Keratinocyte (primary cell): ENCODE results near the gene GALNS. TPM values are rescaled to one million over a fixed set of nuclear protein-coding genes. Genes with fewer than 3 reads are reported as not detected.

Source experiments
- DNase-seq: peaks from one replicate; pipeline ENCODE4 v3.0.0-alpha.2; 2011; ENCODE audit warnings: low read depth, missing footprints, low spot score
- FAIRE-seq: peaks from 2 replicates; lab custom pipeline; 2011; peaks lifted over from hg19 to GRCh38; lab: Jason Lieb, UNC
- H2AFZ ChIP-seq: 2 replicates; pipeline ENCODE4 v1.6.0; 2012; ENCODE audit warnings: low read length, control low read depth, inconsistent platforms; ENCODE audit not compliant: control insufficient read depth
- H3K27ac ChIP-seq: 2 replicates; pipeline ENCODE4 v1.5.1; 2011; ENCODE audit warnings: low read length; ENCODE audit not compliant: control insufficient read depth, insufficient read depth
- H3K27me3 ChIP-seq: 3 replicates; pipeline ENCODE4 v1.6.0; 2011; ENCODE audit warnings: low read length; ENCODE audit not compliant: control insufficient read depth, insufficient read depth; ENCODE audit errors: extremely low read depth
- H3K36me3 ChIP-seq, 2 experiments: 2 replicates in 1 of 2; 3 replicates in 1 of 2; pipeline ENCODE4 v1.5.1; 2011; ENCODE audit warnings: low read length in 2 of 2, mild to moderate bottlenecking in 1 of 2; ENCODE audit not compliant: control insufficient read depth in 2 of 2, insufficient read depth in 2 of 2; ENCODE audit errors: extremely low read depth in 1 of 2
- H3K4me1 ChIP-seq: 3 replicates; pipeline ENCODE4 v1.5.1; 2011; ENCODE audit warnings: low read length; ENCODE audit not compliant: control insufficient read depth, insufficient read depth; ENCODE audit errors: extremely low read depth
- H3K4me2 ChIP-seq: 3 replicates; pipeline ENCODE4 v1.6.0; 2011; ENCODE audit warnings: low read depth, low read length; ENCODE audit not compliant: control insufficient read depth, insufficient read depth; ENCODE audit errors: extremely low read depth
- H3K4me3 ChIP-seq, 3 experiments: fragments of 200-600 bp in 1 of 3; sonication (generic) in 1 of 3; 2 replicates in 2 of 3; 3 replicates in 1 of 3; pipeline ENCODE4 v1.5.1; 2011 to 2016; ENCODE audit warnings: low read length in 3 of 3, mild to moderate bottlenecking in 3 of 3, control low read depth in 2 of 3, inconsistent platforms in 1 of 3, low read depth in 1 of 3, mixed read lengths in 1 of 3, mixed run types in 1 of 3, moderate library complexity in 1 of 3; ENCODE audit not compliant: control insufficient read depth in 2 of 3, insufficient read depth in 2 of 3; ENCODE audit errors: extremely low read depth in 1 of 3
- H3K79me2 ChIP-seq: 2 replicates; pipeline ENCODE4 v1.6.0; 2012; ENCODE audit warnings: low read length; ENCODE audit not compliant: control insufficient read depth, insufficient read depth
- H3K9ac ChIP-seq: 3 replicates; pipeline ENCODE4 v1.6.0; 2011; ENCODE audit warnings: low read length; ENCODE audit not compliant: control insufficient read depth, insufficient read depth; ENCODE audit errors: extremely low read depth
- H3K9me1 ChIP-seq: 3 replicates; pipeline ENCODE4 v1.6.0; 2011; ENCODE audit warnings: low read length; ENCODE audit not compliant: control insufficient read depth, insufficient read depth; ENCODE audit errors: extremely low read depth
- H3K9me3 ChIP-seq: 2 replicates; pipeline ENCODE4 v1.5.1; 2012; ENCODE audit warnings: low read depth, low read length; ENCODE audit not compliant: control insufficient read depth
- H4K20me1 ChIP-seq: 3 replicates; pipeline ENCODE4 v1.6.0; 2011; ENCODE audit warnings: low read length; ENCODE audit not compliant: control insufficient read depth, insufficient read depth; ENCODE audit errors: extremely low read depth
- EZH2 ChIP-seq: IDR thresholded peaks from one replicate; pipeline ENCODE4 v1.6.1; 2012; ENCODE audit warnings: inconsistent platforms, mild to moderate bottlenecking, low read length, moderate library complexity
- dilution Hi-C: fragments of 300-500 bp; cut with MboI; formaldehyde crosslinking; loops from one replicate; pipeline ENCODE4 v1.7.0; 2020; ENCODE audit warnings: low sequenced_read_pairs; ENCODE audit not compliant: extremely low pct_ligation_motif_present
- polyA plus RNA-seq, 5 experiments: library from polyadenylated mRNA; depleted of rRNA in 3 of 5; stranded (reverse) in 3 of 5; stranded (forward) in 1 of 5; unstranded in 1 of 5; fragments of >200 nt; gene quantifications; 1 replicate in 1 of 5; 2 replicates in 3 of 5; 3 replicates in 1 of 5; pipeline versions ENCODE4 v1.2.1 to v1.2.3, GENCODE V29; 2011 to 2012; ENCODE audit warnings: missing spikeins in 2 of 5, low read depth in 1 of 5, low replicate concordance in 1 of 5
- TF ChIP-seq, protein P1 (sequence below), 3 experiments: IDR thresholded peaks in 1 of 3; conservative IDR thresholded peaks in 1 of 3; optimal IDR thresholded peaks in 1 of 3; 2 replicates in 2 of 3; 3 replicates in 1 of 3; pipeline versions ENCODE3 to v1.5.1; 2011; ENCODE audit warnings: low read length in 3 of 3, mild to moderate bottlenecking in 3 of 3, moderate library complexity in 2 of 3, control low read depth in 1 of 3, inconsistent platforms in 1 of 3; ENCODE audit not compliant: insufficient read depth in 2 of 3; ENCODE audit errors: extremely low read depth in 1 of 3

Gene GALNS
- polyA plus RNA-seq, 1 donor (not counting 4 experiments of a cell fraction or from before 2014, with no cell fraction given): 8.3 TPM

DNA sequence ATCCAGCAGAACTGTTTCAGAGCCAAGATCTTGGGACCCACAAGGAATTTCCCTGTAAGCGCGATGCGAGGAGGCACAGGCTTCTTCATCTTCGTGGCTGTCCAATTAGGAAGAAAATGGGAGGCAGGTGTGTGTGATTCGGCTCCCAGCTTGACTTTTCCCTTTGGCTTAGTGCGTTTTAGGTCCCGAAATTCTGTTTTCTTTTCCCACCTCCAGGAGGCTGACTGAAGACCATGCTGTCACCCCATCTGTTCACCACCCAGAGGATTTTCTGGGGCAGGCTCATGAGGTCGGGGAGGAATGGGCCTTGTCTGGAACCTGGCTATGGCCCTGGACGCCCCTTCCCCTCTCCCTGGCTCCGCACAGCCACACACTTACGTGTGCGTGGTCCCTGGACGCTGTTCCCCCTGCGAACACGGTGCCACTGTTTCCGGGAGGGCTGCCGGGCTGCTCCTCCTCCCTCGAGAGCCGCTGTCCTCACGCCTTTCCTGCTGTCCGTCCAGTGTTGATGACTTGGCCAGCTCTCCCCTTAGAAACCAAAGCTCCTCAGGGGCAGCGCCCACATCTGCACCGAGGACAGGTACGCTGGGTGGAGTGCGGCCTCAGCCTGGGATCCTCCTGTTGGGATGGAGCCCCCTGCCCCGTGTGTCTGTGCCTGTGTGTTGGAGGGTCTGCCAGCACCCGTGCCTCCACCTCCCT is 12.4 kb upstream of the GALNS start:
- H3K9ac ChIP-seq: no peak overlapping the region
- dilution Hi-C loops: no loop called here
- H3K4me3 ChIP-seq: no peak overlapping the region
- H3K36me3 ChIP-seq: no peaks in the 10 kb centered on the region
- H3K9me3 ChIP-seq: no peaks in the 10 kb centered on the region
- no peaks in the 10 kb centered on the region for H3K79me2 ChIP-seq
- no peaks in the 10 kb centered on the region for H3K4me1 ChIP-seq
- no peaks in the 10 kb centered on the region for H4K20me1 ChIP-seq
- TF ChIP-seq, protein P1, sequence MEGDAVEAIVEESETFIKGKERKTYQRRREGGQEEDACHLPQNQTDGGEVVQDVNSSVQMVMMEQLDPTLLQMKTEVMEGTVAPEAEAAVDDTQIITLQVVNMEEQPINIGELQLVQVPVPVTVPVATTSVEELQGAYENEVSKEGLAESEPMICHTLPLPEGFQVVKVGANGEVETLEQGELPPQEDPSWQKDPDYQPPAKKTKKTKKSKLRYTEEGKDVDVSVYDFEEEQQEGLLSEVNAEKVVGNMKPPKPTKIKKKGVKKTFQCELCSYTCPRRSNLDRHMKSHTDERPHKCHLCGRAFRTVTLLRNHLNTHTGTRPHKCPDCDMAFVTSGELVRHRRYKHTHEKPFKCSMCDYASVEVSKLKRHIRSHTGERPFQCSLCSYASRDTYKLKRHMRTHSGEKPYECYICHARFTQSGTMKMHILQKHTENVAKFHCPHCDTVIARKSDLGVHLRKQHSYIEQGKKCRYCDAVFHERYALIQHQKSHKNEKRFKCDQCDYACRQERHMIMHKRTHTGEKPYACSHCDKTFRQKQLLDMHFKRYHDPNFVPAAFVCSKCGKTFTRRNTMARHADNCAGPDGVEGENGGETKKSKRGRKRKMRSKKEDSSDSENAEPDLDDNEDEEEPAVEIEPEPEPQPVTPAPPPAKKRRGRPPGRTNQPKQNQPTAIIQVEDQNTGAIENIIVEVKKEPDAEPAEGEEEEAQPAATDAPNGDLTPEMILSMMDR (optimal IDR thresholded peaks at IDR 0.05 in 1 of 3, IDR thresholded peaks at IDR 0.05 in 1 of 3, conservative IDR thresholded peaks at IDR 0.05 in 1 of 3; ENCODE audit: extremely low read depth in 1 of 3, insufficient read depth in 2 of 3, low read length in 3 of 3): no peak
- FAIRE-seq (no peak), DNase-seq (no peak)
- H3K27ac ChIP-seq: no peak overlapping the region
- no peak overlapping the region for H3K4me2 ChIP-seq
- no peaks in the 10 kb centered on the region for H3K9me1 ChIP-seq
- no peak overlapping the region for H2AFZ ChIP-seq
- H3K27me3 ChIP-seq: peaks cover 43% of the 10 kb centered on the region

DNA sequence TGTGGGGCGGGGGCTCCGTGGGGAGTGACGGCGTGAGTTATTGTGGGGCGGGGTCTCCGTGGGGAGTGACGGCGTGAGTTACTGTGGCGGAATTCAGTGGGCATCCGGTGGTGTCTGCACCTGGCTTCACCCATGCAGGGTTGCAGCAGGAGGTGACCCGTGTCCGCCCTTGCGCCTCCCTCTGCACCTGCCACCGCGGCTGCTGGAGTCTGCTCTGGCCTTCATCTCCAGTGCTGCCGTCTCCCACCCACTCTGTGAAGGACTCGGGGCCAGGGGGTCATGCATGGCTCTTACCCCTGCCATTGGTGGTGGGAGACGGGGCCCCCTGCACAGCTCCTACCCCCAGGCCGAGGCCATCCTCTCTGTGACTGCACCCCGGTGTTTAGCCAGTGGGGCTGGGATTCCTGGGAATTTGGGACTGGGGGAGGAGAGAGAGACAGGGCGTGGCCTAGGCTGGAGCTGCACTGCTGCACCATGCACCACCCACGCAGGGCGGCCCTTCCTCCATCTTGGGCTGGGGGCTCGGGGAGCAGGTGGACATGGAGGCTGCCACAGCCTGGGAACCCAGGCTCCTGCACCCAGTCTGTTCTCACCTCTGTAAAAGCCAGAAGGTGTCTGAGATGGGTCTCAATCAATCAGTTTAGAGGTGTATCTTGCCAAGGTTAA is 11.0 kb upstream of the GALNS start:
- H3K9me1 ChIP-seq: no peaks in the 10 kb centered on the region
- H3K4me1 ChIP-seq: no peaks in the 10 kb centered on the region
- H3K79me2 ChIP-seq: no peaks in the 10 kb centered on the region
- no peaks in the 10 kb centered on the region for H3K9me3 ChIP-seq
- FAIRE-seq (no peak), DNase-seq (no peak)
- H3K36me3 ChIP-seq: no peaks in the 10 kb centered on the region
- TF ChIP-seq EZH2: no peak
- TF ChIP-seq, protein P1 (optimal IDR thresholded peaks at IDR 0.05 in 1 of 3, IDR thresholded peaks at IDR 0.05 in 1 of 3, conservative IDR thresholded peaks at IDR 0.05 in 1 of 3; ENCODE audit: extremely low read depth in 1 of 3, insufficient read depth in 2 of 3, low read length in 3 of 3): no peak
- H3K27ac ChIP-seq: no peak overlapping the region
- H2AFZ ChIP-seq: no peak overlapping the region
- H3K9ac ChIP-seq: no peak overlapping the region
- no peak overlapping the region for H3K4me2 ChIP-seq
- no peaks in the 10 kb centered on the region for H4K20me1 ChIP-seq
- no peak overlapping the region for H3K4me3 ChIP-seq
- peaks cover 34% of the 10 kb centered on the region for H3K27me3 ChIP-seq
- dilution Hi-C loops: no loop called here
